LNCAP (cell line): ENCODE data around the gene CHL1.

Source experiments
- TF ChIP-seq, protein P1 (sequence below): fragments of 450-650 bp; IDR thresholded peaks from 2 replicates; pipeline ENCODE4 v1.5.1; 2017; ENCODE audit warnings: mild to moderate bottlenecking

Gene CHL1

GRCh38 chr3:264394-265156, 68.0 kb downstream of the CHL1 start:
- TF ChIP-seq, protein P1, sequence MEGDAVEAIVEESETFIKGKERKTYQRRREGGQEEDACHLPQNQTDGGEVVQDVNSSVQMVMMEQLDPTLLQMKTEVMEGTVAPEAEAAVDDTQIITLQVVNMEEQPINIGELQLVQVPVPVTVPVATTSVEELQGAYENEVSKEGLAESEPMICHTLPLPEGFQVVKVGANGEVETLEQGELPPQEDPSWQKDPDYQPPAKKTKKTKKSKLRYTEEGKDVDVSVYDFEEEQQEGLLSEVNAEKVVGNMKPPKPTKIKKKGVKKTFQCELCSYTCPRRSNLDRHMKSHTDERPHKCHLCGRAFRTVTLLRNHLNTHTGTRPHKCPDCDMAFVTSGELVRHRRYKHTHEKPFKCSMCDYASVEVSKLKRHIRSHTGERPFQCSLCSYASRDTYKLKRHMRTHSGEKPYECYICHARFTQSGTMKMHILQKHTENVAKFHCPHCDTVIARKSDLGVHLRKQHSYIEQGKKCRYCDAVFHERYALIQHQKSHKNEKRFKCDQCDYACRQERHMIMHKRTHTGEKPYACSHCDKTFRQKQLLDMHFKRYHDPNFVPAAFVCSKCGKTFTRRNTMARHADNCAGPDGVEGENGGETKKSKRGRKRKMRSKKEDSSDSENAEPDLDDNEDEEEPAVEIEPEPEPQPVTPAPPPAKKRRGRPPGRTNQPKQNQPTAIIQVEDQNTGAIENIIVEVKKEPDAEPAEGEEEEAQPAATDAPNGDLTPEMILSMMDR, result no peak

GRCh38 chr3:267101-267500, 70.5 kb downstream of the CHL1 start:
- TF ChIP-seq, protein P1, result no peak

DNA sequence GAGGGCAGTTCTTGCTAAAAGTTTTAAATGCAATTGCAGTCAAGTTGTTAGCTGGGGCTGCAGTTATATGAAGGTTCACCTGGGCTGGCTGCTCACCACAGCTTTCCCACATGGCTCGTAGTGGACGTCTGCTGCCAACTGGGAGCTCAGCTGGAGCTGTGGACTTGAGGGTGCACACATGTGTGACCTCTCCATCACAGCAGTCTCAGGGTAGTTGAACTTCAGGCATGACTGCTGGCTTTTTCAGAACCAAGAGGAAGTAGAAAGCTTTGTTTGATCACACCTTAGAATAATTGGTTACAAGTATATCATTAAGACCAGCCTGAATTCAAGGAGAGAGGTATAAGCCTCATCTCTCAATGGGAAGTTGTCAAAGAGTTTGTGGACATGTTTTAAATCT, 74.1 kb downstream of the CHL1 start:
- TF ChIP-seq, protein P1, result no peak

DNA sequence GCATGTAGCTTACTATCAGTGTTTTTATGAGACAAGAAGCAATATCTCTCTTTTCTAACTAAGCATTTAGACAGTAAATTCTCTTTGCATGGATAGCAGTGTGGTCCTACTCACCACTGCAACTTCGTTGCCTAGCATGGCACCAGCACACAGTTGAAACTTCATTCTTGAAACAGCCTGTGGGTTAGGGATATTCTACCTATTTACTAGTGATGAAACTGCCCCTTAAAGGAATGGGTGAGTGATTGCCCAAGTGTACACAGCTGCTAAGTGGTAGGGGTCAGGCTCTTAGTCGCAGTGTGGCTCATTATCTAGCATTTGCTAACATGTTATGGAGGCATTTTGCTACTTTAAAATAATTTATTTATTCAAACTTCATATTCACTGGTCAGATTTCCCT, 78.4 kb downstream of the CHL1 start:
- TF ChIP-seq, protein P1, result no peak

GRCh38 chr3:277873-278272, 81.3 kb downstream of the CHL1 start:
- TF ChIP-seq, protein P1, result no peak

- TF ChIP-seq, protein P1, result no peak
Observed at GRCh38 chr3:278300-279064, 81.9 kb downstream of the CHL1 start.

DNA sequence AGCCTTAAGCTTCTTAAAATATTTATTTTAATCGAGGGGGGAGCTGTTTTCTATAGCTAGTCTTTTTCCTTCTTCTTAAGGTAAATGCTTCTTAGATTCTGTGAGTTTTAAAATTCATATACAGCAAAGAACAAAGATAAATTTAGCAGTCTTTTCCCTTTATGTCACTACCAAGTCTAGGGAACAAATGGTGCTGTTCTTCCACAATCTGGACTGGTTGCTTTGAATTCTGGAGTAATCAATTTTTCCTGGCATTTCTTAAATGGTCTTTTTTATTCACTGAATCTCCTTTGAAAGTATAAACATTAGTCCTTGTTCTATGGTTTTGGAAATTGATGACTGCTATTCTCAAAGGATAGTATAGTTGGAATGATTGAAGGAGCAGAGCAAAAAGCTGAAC, 82.8 kb downstream of the CHL1 start:
- TF ChIP-seq, protein P1, result no peak
